H9 (cell line): Measurements from ENCODE around the gene NOLC1. TPM values are rescaled to one million over a fixed set of nuclear protein-coding genes. Genes with fewer than 3 reads are reported as not detected.

Experiments
- DNase-seq: peaks from one replicate; pipeline ENCODE4 v3.0.0-alpha.2; 2017
- H2AFZ ChIP-seq: one replicate; pipeline ENCODE4 v1.6.1; 2013; ENCODE audit warnings: mild to moderate bottlenecking, low read length, control low read depth, moderate library complexity
- H2AK5ac ChIP-seq: 2 replicates; pipeline ENCODE4 v1.6.1; 2013; ENCODE audit warnings: low read length, control low read depth, mixed read lengths; ENCODE audit not compliant: insufficient read length
- H2BK120ac ChIP-seq: one replicate; pipeline ENCODE4 v1.6.1; 2013; ENCODE audit warnings: low read depth, mild to moderate bottlenecking, low read length, control low read depth, inconsistent platforms; ENCODE audit not compliant: poor library complexity, severe bottlenecking
- H2BK12ac ChIP-seq: 2 replicates; pipeline ENCODE4 v1.6.1; 2013; ENCODE audit warnings: low read length, control low read depth, mixed read lengths, low read depth; ENCODE audit not compliant: insufficient read length
- H2BK15ac ChIP-seq: 2 replicates; pipeline ENCODE4 v1.6.1; 2013; ENCODE audit warnings: low read depth, low read length, control low read depth
- H2BK20ac ChIP-seq: one replicate; pipeline ENCODE4 v1.6.1; 2013; ENCODE audit warnings: low read depth, mild to moderate bottlenecking, low read length, control low read depth, inconsistent platforms; ENCODE audit not compliant: poor library complexity, severe bottlenecking
- H2BK5ac ChIP-seq: 2 replicates; pipeline ENCODE4 v1.6.1; 2013; ENCODE audit warnings: low read length, control low read depth, mixed read lengths; ENCODE audit not compliant: insufficient read length
- H3K14ac ChIP-seq: 2 replicates; pipeline ENCODE4 v1.6.1; 2013; ENCODE audit warnings: low read length, control low read depth; ENCODE audit not compliant: insufficient read depth
- H3K18ac ChIP-seq: 2 replicates; pipeline ENCODE4 v1.6.1; 2013; ENCODE audit warnings: low read depth, mild to moderate bottlenecking, mixed read lengths, low read length, control low read depth; ENCODE audit not compliant: insufficient read length
- H3K23ac ChIP-seq: 2 replicates; pipeline ENCODE4 v1.6.1; 2013; ENCODE audit warnings: low read length, control low read depth, mixed read lengths, low read depth; ENCODE audit not compliant: insufficient read length
- H3K23me2 ChIP-seq: 2 replicates; pipeline ENCODE4 v1.6.1; 2013; ENCODE audit warnings: low read depth, mild to moderate bottlenecking, mixed read lengths, low read length, control low read depth; ENCODE audit not compliant: insufficient read length, poor library complexity, severe bottlenecking
- H3K27ac ChIP-seq: 2 replicates; pipeline ENCODE4 v1.5.1; 2013; ENCODE audit warnings: low read length, control low read depth, mixed read lengths, low read depth; ENCODE audit not compliant: insufficient read length
- H3K27me3 ChIP-seq: 2 replicates; pipeline ENCODE4 v1.6.1; 2013; ENCODE audit warnings: low read length, control low read depth, inconsistent platforms; ENCODE audit not compliant: insufficient read depth
- H3K4ac ChIP-seq: 2 replicates; pipeline ENCODE4 v1.6.1; 2013; ENCODE audit warnings: low read depth, mild to moderate bottlenecking, control low read depth, inconsistent platforms, low read length, moderate library complexity
- H3K4me1 ChIP-seq: 2 replicates; pipeline ENCODE4 v1.6.1; 2013; ENCODE audit warnings: low read length, control low read depth, inconsistent platforms; ENCODE audit not compliant: insufficient read depth
- H3K4me2 ChIP-seq: 2 replicates; pipeline ENCODE4 v1.6.1; 2013; ENCODE audit warnings: low read length, control low read depth, mixed read lengths; ENCODE audit not compliant: insufficient read length, insufficient read depth
- H3K56ac ChIP-seq: 2 replicates; pipeline ENCODE4 v1.6.1; 2013; ENCODE audit warnings: low read depth, mild to moderate bottlenecking, mixed read lengths, low read length, control low read depth; ENCODE audit not compliant: insufficient read length
- H3K79me1 ChIP-seq: 2 replicates; pipeline ENCODE4 v1.6.1; 2013; ENCODE audit warnings: low read depth, mild to moderate bottlenecking, moderate library complexity, low read length, control low read depth, inconsistent platforms; ENCODE audit not compliant: insufficient read depth, poor library complexity, severe bottlenecking
- H3K79me2 ChIP-seq: 2 replicates; pipeline ENCODE4 v1.6.1; 2013; ENCODE audit warnings: low read length, control low read depth, inconsistent platforms; ENCODE audit not compliant: insufficient read depth
- H3K9ac ChIP-seq: 2 replicates; pipeline ENCODE4 v1.6.1; 2013; ENCODE audit warnings: low read length, control low read depth, mixed read lengths; ENCODE audit not compliant: insufficient read length; ENCODE audit errors: extremely low read depth
- H3K9me3 ChIP-seq: one replicate; pipeline ENCODE4 v1.6.1; 2013; ENCODE audit warnings: low read depth, low read length, inconsistent platforms; ENCODE audit not compliant: control insufficient read depth
- H3T11ph ChIP-seq: one replicate; pipeline ENCODE4 v1.6.1; 2013; ENCODE audit warnings: mild to moderate bottlenecking, low read length, control low read depth, inconsistent platforms
- H4K20me1 ChIP-seq: one replicate; pipeline ENCODE4 v1.6.1; 2013; ENCODE audit not compliant: control insufficient read depth, insufficient read length, insufficient read depth
- H4K5ac ChIP-seq: 2 replicates; pipeline ENCODE4 v1.6.1; 2013; ENCODE audit warnings: low read depth, mild to moderate bottlenecking, mixed read lengths, low read length, control low read depth; ENCODE audit not compliant: insufficient read length
- H4K8ac ChIP-seq: replicated peaks from 2 replicates; pipeline ENCODE4 v1.6.1; 2013; ENCODE audit warnings: low read length, control low read depth, mixed read lengths, low read depth; ENCODE audit not compliant: insufficient read length
- H4K91ac ChIP-seq: 2 replicates; pipeline ENCODE4 v1.6.1; 2013; ENCODE audit warnings: low read depth, mild to moderate bottlenecking, moderate library complexity, mixed read lengths, low read length, control low read depth; ENCODE audit not compliant: insufficient read length
- H3K27ac Mint-ChIP-seq, 3 experiments: 2 replicates in 2 of 3; 3 replicates in 1 of 3; pipeline ENCODE4 v1.8.0; 2020 to 2021; ENCODE audit warnings: mixed read lengths in 3 of 3, mild to moderate bottlenecking in 1 of 3, moderate library complexity in 1 of 3
- H3K27me3 Mint-ChIP-seq: 2 replicates; pipeline ENCODE4 v1.8.0; 2021; ENCODE audit warnings: low read depth, mild to moderate bottlenecking, moderate library complexity, mixed read lengths
- H3K36me3 Mint-ChIP-seq, 3 experiments: 2 replicates in 2 of 3; 3 replicates in 1 of 3; pipeline ENCODE4 v1.8.0; 2020 to 2021; ENCODE audit warnings: low read depth in 3 of 3, mixed read lengths in 3 of 3; ENCODE audit not compliant: insufficient read depth in 1 of 3
- H3K4me1 Mint-ChIP-seq, 2 experiments: 2 replicates each; pipeline ENCODE4 v1.8.0; 2020; ENCODE audit warnings: mixed read lengths in 2 of 2
- H3K4me3 Mint-ChIP-seq, 2 experiments: 2 replicates in 1 of 2; 3 replicates in 1 of 2; pipeline ENCODE4 v1.8.0; 2020 to 2021; ENCODE audit warnings: mild to moderate bottlenecking in 2 of 2, mixed read lengths in 2 of 2, moderate library complexity in 1 of 2
- H3K9me3 Mint-ChIP-seq, 2 experiments: 2 replicates in 1 of 2; 3 replicates in 1 of 2; pipeline ENCODE4 v1.8.0; 2020; ENCODE audit warnings: mild to moderate bottlenecking in 2 of 2, mixed read lengths in 2 of 2, moderate library complexity in 1 of 2
- CTCF ChIP-seq: fragments of 200-600 bp; sonication (generic); conservative IDR thresholded peaks from 3 replicates; pipeline ENCODE4 v1.8.0; 2021; ENCODE audit warnings: antibody characterized with exemption, mild to moderate bottlenecking
- WGBS: extraction: QIAGEN DNeasy Blood & Tissue Kit; methylation state at CpG from one replicate; pipeline ENCODE4 v1.1.7; 2013; ENCODE audit warnings: missing lambda C conversion rate, low lambda C conversion rate, mixed read lengths; ENCODE audit not compliant: insufficient read length; ENCODE audit errors: extremely low coverage; 5-methylcytosine and 5-hydroxymethylcytosine counted together
- total RNA-seq: library from RNA; stranded (reverse); gene quantifications from 2 replicates; pipeline ENCODE4 v1.2.1, GENCODE V29; 2021

NOLC1 gene
- total RNA-seq, 1 experiment from 2014 or later = 171 TPM

DNA sequence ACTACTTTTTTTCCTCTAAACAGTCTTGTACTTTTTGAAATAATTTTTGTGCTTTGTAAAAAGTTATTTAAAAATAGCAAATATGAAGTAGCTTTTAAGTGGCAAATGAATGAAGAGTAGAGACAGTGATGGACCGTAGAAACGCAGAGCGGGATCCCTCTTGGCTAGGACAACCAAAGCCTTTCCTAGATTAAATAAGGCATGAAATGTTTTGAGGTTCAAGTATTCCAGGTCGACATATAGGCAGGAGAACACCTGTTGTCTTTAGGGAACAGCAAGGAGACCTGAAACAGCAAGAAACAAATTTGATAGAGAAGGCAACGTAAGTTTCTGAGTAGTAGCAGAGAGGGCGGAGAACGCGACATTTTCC is 20.0 kb upstream of the NOLC1 start:
- Histone ChIP-seq H2BK120ac (no peak overlapping the region), H3K56ac (no peak overlapping the region), H3K9me3 (no peaks in the 10 kb centered on the region), H4K8ac (no peak overlapping the region), H2BK20ac (no peak overlapping the region), H4K20me1 (no peaks in the 10 kb centered on the region), H3K27me3 (no peaks in the 10 kb centered on the region), H3T11ph (no peak overlapping the region), H4K91ac (no peak overlapping the region), H2AK5ac (no peak overlapping the region), H2AFZ (peak overlapping the region; percentile 74), H3K18ac (no peak overlapping the region), H3K79me1 (peaks cover 6% of the 10 kb centered on the region), H3K9ac (no peak overlapping the region), H3K4me2 (peak overlapping the region; percentile 100), H2BK12ac (no peak overlapping the region), H3K23ac (no peak overlapping the region), H2BK5ac (no peak overlapping the region), H3K27ac (no peak overlapping the region), H4K5ac (no peak overlapping the region), H3K79me2 (peaks cover 37% of the 10 kb centered on the region), H3K14ac (no peak overlapping the region), H3K4ac (no peak overlapping the region), H3K23me2 (peaks cover 11% of the 10 kb centered on the region), H2BK15ac (no peak overlapping the region), H3K4me1 (no peaks in the 10 kb centered on the region; the same call in 1 of the 2 replicates)
- peaks cover 12 to 24% (median 16%) of the 10 kb centered on the region in 3 experiments; a peak in 6 of 7 replicates for H3K36me3 Mint-ChIP-seq
- H3K9me3 Mint-ChIP-seq = no peaks in the 10 kb centered on the region; a peak in 1 of 5 replicates
- peak overlapping the region; percentile 97 to 98 for H3K4me3 Mint-ChIP-seq
- no CpG with 5 or more reads among the region's 8 CpGs for WGBS
- no peak for TF ChIP-seq CTCF
- H3K27ac Mint-ChIP-seq = peak overlapping the region in 2 of 3 experiments; percentile 1 to 99; a peak in 2 of 7 replicates
- peaks cover 23 to 27% of the 10 kb centered on the region in 2 experiments for H3K4me1 Mint-ChIP-seq
- no peak for DNase-seq
- H3K27me3 Mint-ChIP-seq = peaks cover 2% of the 10 kb centered on the region; the same call in 1 of the 2 replicates
